ENCODE data around the gene IVD.
A peak's percentile ranks its signal among the peaks of the same experiment; 100 is the strongest.

Gene IVD

GRCh38 chr15:40388941-40389823 lies 16.4 kb upstream of the IVD start:
- peaks cover 92% of the 10 kb centered on the region for H3K36me3 Mint-ChIP-seq (ENCODE audit: low read depth)
- no peaks in the 10 kb centered on the region for H3K27me3 Mint-ChIP-seq
- no peak overlapping the region for H3K27ac Mint-ChIP-seq
- no peak for DNase-seq
- no peak overlapping the region for H3K4me3 Mint-ChIP-seq
- H3K4me1 Mint-ChIP-seq (ENCODE audit: low read depth) = peaks cover 10% of the 10 kb centered on the region
- H3K9me3 Mint-ChIP-seq = no peaks in the 10 kb centered on the region

DNA sequence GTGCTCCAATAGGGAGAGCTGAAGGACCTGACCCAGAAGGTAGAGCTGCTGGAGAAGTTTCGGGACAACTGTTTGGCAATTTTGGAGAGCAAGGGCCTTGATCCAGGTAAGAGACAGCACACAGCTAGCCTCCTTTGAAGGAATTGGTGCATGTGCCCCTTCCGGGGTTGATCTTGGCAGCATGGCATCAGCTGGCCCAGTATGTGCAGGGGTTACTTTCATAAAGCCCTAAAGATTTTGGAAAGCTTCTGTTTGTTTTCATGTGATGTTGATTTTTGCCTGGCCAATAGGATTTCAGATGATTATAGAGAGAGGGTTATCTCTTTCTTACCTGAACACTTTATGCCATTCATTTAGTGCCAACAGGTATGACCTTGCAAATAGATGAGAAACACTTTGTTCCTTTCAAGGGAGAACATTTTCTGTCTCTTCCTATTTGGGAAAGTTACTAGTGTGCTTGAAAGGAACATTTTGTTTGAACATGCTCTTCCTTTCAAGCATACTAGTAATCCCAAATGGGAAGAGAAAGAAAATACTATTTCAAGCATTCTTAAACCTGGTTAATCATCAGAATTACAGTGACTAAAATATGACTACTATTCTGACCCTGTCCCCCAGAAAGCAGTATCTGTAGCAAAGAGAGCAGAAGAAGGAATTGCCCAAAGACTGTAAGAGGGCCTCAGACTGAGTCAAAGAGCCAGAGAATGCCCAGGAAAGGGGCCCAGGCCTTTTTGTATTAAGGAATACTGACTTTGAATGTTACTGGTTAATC lies 15.6 kb upstream of the IVD start:
- H3K4me1 Mint-ChIP-seq (ENCODE audit: low read depth) = peaks cover 3% of the 10 kb centered on the region
- H3K27ac Mint-ChIP-seq = no peak overlapping the region

GRCh38 chr15:40392986-40393948 lies 12.3 kb upstream of the IVD start:
- Mint-ChIP-seq H3K4me1 (ENCODE audit: low read depth) (peaks cover 8% of the 10 kb centered on the region), H3K27me3 (no peaks in the 10 kb centered on the region), H3K27ac (peak overlapping the region; percentile 2), H3K36me3 (ENCODE audit: low read depth) (peaks cover 62% of the 10 kb centered on the region), H3K9me3 (no peaks in the 10 kb centered on the region), H3K4me3 (no peak overlapping the region)
- DNase-seq = no peak

More for the DNA sequence above, 15.6 kb upstream of the IVD start:
- H3K9me3 Mint-ChIP-seq = no peaks in the 10 kb centered on the region
- H3K27me3 Mint-ChIP-seq = no peaks in the 10 kb centered on the region
- H3K36me3 Mint-ChIP-seq (ENCODE audit: low read depth) = peaks cover 86% of the 10 kb centered on the region
- no peak overlapping the region for H3K4me3 Mint-ChIP-seq
- DNase-seq = no peak

GRCh38 chr15:40397688-40398412 lies 7.7 kb upstream of the IVD start:
- no peak for DNase-seq
- Mint-ChIP-seq H3K27me3 (no peaks in the 10 kb centered on the region), H3K4me1 (ENCODE audit: low read depth) (peaks cover 23% of the 10 kb centered on the region), H3K4me3 (peak overlapping the region; percentile 1), H3K36me3 (ENCODE audit: low read depth) (peaks cover 20% of the 10 kb centered on the region), H3K9me3 (no peaks in the 10 kb centered on the region), H3K27ac (peak overlapping the region; percentile 31)

DNA sequence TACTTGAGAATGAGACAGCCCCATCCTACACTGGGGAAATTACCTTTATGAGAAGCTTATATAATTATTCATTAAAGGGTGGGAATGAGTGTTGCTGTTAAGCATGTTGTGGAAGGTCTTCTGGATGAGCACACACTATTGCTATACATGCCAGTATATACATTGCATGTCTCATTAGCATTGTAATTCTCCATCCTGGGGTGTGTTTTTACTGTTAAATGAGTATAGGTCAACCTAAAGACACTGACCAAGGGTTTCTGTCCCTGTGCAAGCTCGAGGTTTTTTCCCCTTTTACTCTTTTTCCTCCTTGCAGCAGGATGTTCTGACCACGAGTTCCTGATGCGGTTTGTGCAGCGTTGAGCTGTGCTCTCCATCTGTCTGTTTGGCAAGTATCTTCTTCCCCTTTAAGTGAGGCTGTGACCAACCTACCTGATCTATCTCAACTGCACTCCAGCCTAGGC lies 7.2 kb upstream of the IVD start:
- Mint-ChIP-seq H3K4me1 (ENCODE audit: low read depth) (peaks cover 25% of the 10 kb centered on the region), H3K36me3 (ENCODE audit: low read depth) (peaks cover 14% of the 10 kb centered on the region), H3K27ac (peak overlapping the region; percentile 57), H3K9me3 (no peaks in the 10 kb centered on the region), H3K4me3 (peak overlapping the region; percentile 1), H3K27me3 (no peaks in the 10 kb centered on the region)
- DNase-seq = no peak

DNA sequence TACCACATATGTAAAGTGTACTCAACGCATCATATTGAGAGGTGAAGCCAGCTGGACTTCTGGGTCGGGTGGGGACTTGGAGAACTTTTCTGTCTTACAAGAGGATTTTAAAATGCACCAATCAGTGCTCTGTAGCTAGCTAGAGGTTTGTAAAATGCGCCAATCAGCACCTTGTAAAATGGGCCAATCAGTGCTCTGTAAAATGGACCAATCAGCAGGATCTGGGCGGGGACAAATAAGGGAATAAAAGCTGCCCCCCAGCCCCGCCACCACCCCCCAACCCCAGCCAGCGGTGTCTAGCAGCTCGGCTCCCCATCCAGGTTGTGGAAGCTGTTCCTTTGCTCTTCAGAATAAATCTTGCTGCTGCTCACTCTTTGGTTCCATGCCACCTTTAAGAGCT lies 6.2 kb upstream of the IVD start:
- H3K9me3 Mint-ChIP-seq = no peaks in the 10 kb centered on the region
- DNase-seq = no peak

GRCh38 chr15:40407330-40407990 lies 1.9 kb downstream of the IVD start:
- Mint-ChIP-seq H3K27ac (peak overlapping the region; percentile 84), H3K4me1 (ENCODE audit: low read depth) (peaks cover 58% of the 10 kb centered on the region), H3K27me3 (no peaks in the 10 kb centered on the region), H3K36me3 (ENCODE audit: low read depth) (peaks cover 65% of the 10 kb centered on the region), H3K4me3 (peak overlapping the region; percentile 91), H3K9me3 (no peaks in the 10 kb centered on the region)
- DNase-seq = no peak

More for the DNA sequence above, 6.2 kb upstream of the IVD start:
- Mint-ChIP-seq H3K27ac (no peak overlapping the region), H3K4me1 (ENCODE audit: low read depth) (peaks cover 30% of the 10 kb centered on the region), H3K27me3 (no peaks in the 10 kb centered on the region), H3K4me3 (no peak overlapping the region), H3K36me3 (ENCODE audit: low read depth) (peaks cover 11% of the 10 kb centered on the region)

DNA sequence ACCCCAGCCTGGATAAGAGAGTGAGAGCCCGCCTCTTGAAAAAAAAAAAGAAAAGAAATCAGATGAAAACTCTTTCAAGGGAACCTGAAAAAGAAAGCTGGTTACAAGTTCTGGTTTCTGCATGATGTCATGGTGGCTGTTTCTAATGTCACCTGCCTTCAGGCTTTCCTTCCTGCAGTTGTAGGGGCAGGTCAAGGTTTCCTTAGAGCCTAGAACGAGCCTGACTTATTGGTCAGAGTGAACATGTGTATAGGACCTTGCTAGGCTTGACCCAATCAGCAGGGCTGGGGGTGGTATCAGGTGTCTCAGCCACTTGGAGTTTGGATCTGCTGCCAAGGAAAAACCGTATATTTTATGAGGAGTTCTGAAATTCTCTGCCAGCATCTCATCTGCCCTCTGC lies 3.8 kb downstream of the IVD start:
- no peaks in the 10 kb centered on the region for H3K27me3 Mint-ChIP-seq
- H3K36me3 Mint-ChIP-seq (ENCODE audit: low read depth) = peaks cover 78% of the 10 kb centered on the region
- no peak overlapping the region for H3K4me3 Mint-ChIP-seq
- peaks cover 50% of the 10 kb centered on the region for H3K4me1 Mint-ChIP-seq (ENCODE audit: low read depth)
- H3K27ac Mint-ChIP-seq = peak overlapping the region; percentile 11
- H3K9me3 Mint-ChIP-seq = no peaks in the 10 kb centered on the region
- no peak for DNase-seq

- Mint-ChIP-seq H3K36me3 (ENCODE audit: low read depth) (peaks cover 89% of the 10 kb centered on the region), H3K4me3 (no peak overlapping the region), H3K27me3 (no peaks in the 10 kb centered on the region), H3K27ac (peak overlapping the region; percentile 37), H3K4me1 (ENCODE audit: low read depth) (peaks cover 41% of the 10 kb centered on the region), H3K9me3 (no peaks in the 10 kb centered on the region)
- DNase-seq = no peak
These were observed 4.9 kb downstream of the IVD start for GRCh38 chr15:40410476-40410875.

- no peak overlapping the region for H3K4me3 Mint-ChIP-seq
- H3K27me3 Mint-ChIP-seq = no peaks in the 10 kb centered on the region
- H3K9me3 Mint-ChIP-seq = no peaks in the 10 kb centered on the region
- peaks cover 89% of the 10 kb centered on the region for H3K36me3 Mint-ChIP-seq (ENCODE audit: low read depth)
- no peak for DNase-seq
- peak overlapping the region; percentile 8 for H3K27ac Mint-ChIP-seq
- H3K4me1 Mint-ChIP-seq (ENCODE audit: low read depth) = peaks cover 28% of the 10 kb centered on the region
These were observed 6.6 kb downstream of the IVD start for GRCh38 chr15:40412095-40412759.

- H3K4me3 Mint-ChIP-seq = no peak overlapping the region
- no peak overlapping the region for H3K27ac Mint-ChIP-seq
- H3K36me3 Mint-ChIP-seq (ENCODE audit: low read depth) = peaks cover 88% of the 10 kb centered on the region
- H3K27me3 Mint-ChIP-seq = no peaks in the 10 kb centered on the region
- no peaks in the 10 kb centered on the region for H3K9me3 Mint-ChIP-seq
- H3K4me1 Mint-ChIP-seq (ENCODE audit: low read depth) = peaks cover 20% of the 10 kb centered on the region
- no peak for DNase-seq
These were observed 7.4 kb downstream of the IVD start for GRCh38 chr15:40413036-40413435.

GRCh38 chr15:40414816-40415215 lies 9.2 kb downstream of the IVD start:
- Mint-ChIP-seq H3K36me3 (ENCODE audit: low read depth) (peaks cover 79% of the 10 kb centered on the region), H3K4me1 (ENCODE audit: low read depth) (peaks cover 4% of the 10 kb centered on the region), H3K27me3 (no peaks in the 10 kb centered on the region), H3K4me3 (no peak overlapping the region), H3K9me3 (no peaks in the 10 kb centered on the region), H3K27ac (no peak overlapping the region)
- no peak for DNase-seq

DNA sequence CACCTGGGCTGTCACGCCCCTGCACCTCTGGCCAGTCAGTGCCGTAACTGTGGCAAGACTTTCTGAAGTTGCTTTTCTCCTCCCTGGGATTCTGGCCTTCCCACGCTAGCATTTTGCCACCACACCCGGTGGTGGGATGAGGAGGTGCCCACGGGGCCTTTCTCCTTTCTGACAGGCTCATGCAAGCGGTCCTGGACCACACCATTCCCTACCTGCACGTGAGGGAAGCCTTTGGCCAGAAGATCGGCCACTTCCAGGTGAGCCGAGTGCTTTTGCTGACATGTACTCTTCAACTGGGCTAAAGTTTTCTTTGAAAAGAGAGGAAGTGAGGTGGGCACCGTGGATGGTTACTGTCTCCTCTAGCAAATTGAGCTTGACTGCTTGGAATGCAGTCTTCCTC lies 9.6 kb downstream of the IVD start:
- Mint-ChIP-seq H3K27me3 (no peaks in the 10 kb centered on the region), H3K4me3 (no peak overlapping the region), H3K27ac (no peak overlapping the region), H3K4me1 (ENCODE audit: low read depth) (peaks cover 2% of the 10 kb centered on the region), H3K36me3 (ENCODE audit: low read depth) (peaks cover 75% of the 10 kb centered on the region), H3K9me3 (no peaks in the 10 kb centered on the region)
- no peak for DNase-seq
